Mucosa of descending colon (tissue), 3 donors: ENCODE data around the gene TTC7B. TPM values are rescaled to one million over a fixed set of nuclear protein-coding genes. Genes with fewer than 3 reads are reported as not detected.

Experiments used
- ATAC-seq: fragments of 200-7000 bp; cut with Tn5 transposase; one replicate; pipeline ENCODE4 v1.9.1; 2020; ENCODE audit warnings: mild to moderate bottlenecking, moderate library complexity
- DNase-seq, 3 donors: peaks; one replicate each; pipeline ENCODE4 v3.0.0-alpha.2; 2020
- H3K36me3 ChIP-seq: fragments of 200-600 bp; one replicate; pipeline ENCODE4 v1.8.0; 2021; ENCODE audit warnings: low read depth, mild to moderate bottlenecking
- H3K4me1 ChIP-seq: fragments of 200-600 bp; one replicate; pipeline ENCODE4 v1.8.0; 2021; ENCODE audit warnings: low read depth, mild to moderate bottlenecking
- H3K4me3 ChIP-seq: fragments of 200-600 bp; one replicate; pipeline ENCODE4 v1.8.0; 2021; ENCODE audit warnings: mild to moderate bottlenecking
- H3K9me3 ChIP-seq: fragments of 200-600 bp; one replicate; pipeline ENCODE4 v1.8.0; 2021; ENCODE audit warnings: mild to moderate bottlenecking
- CTCF ChIP-seq: fragments of 200-600 bp; IDR thresholded peaks from one replicate; pipeline ENCODE4 v1.8.0; 2022; ENCODE audit warnings: antibody characterized with exemption, mild to moderate bottlenecking
- intact Hi-C, 2 donors: fragments of 100-400 bp; cut with DNase I in 1 of 2; cut with micrococcal nuclease in 1 of 2; formaldehyde crosslinking; loops; one replicate each; pipeline versions ENCODE4 v1.11.0 to v1.11.1; 2022; cut with DNase I, micrococcal nuclease
- total RNA-seq, 3 donors: library from RNA; stranded (reverse); fragmentation: NEBNext Ultra II Directional in 2 of 3; extraction: Animal tissue kit (Norgen Biotek cat#: 25700) in 2 of 3; gene quantifications; one replicate each; pipeline versions ENCODE4 v1.2.1 to v1.2.4, GENCODE V29; 2021 to 2023
- donor health status: DM: no; HTN: no; CAD: no; lungs with moderate emphysema.
- donor health status: DM: no; HTN: no; CAD: no.
- donor health status: DM: no; HTN: yes; CAD: no.

Gene TTC7B
- total RNA-seq, 3 donors from 2014 or later: 6.0 to 72.8 (median 10.0) TPM

- intact Hi-C loops: no loop called here
- no peaks in the 10 kb centered on the region for H3K9me3 ChIP-seq
- no peaks in the 10 kb centered on the region for H3K4me1 ChIP-seq
- H3K36me3 ChIP-seq: no peaks in the 10 kb centered on the region
- ATAC-seq (no peak), DNase-seq (no peak)
- no peak overlapping the region for H3K4me3 ChIP-seq
- TF ChIP-seq CTCF: no peak
Observed at GRCh38 chr14:90777830-90778485, 38.3 kb downstream of the TTC7B start.

GRCh38 chr14:90777358-90777757 is 38.9 kb downstream of the TTC7B start:
- ATAC-seq: no peak
- Histone ChIP-seq H3K4me1 (no peaks in the 10 kb centered on the region), H3K36me3 (no peaks in the 10 kb centered on the region), H3K4me3 (no peak overlapping the region), H3K9me3 (no peaks in the 10 kb centered on the region)
- intact Hi-C loops: no loop called here
- no peak for DNase-seq
- no peak for TF ChIP-seq CTCF

- Histone ChIP-seq H3K36me3 (no peaks in the 10 kb centered on the region), H3K4me3 (no peak overlapping the region), H3K4me1 (no peaks in the 10 kb centered on the region), H3K9me3 (no peaks in the 10 kb centered on the region)
- ATAC-seq (no peak), DNase-seq (no peak)
- TF ChIP-seq CTCF: no peak
- intact Hi-C loops: no loop called here
Observed at GRCh38 chr14:90775441-90775840, 40.8 kb downstream of the TTC7B start.

- intact Hi-C loops: no loop called here
- H3K4me1 ChIP-seq: no peaks in the 10 kb centered on the region
- H3K4me3 ChIP-seq: no peak overlapping the region
- no peaks in the 10 kb centered on the region for H3K36me3 ChIP-seq
- TF ChIP-seq CTCF: no peak
- ATAC-seq: no peak
- H3K9me3 ChIP-seq: no peaks in the 10 kb centered on the region
- DNase-seq: no peak
Observed at GRCh38 chr14:90774316-90774715, 41.9 kb downstream of the TTC7B start.

- ATAC-seq (no peak), DNase-seq (no peak)
- intact Hi-C loops: no loop called here
- Histone ChIP-seq H3K36me3 (no peaks in the 10 kb centered on the region), H3K4me1 (no peaks in the 10 kb centered on the region), H3K9me3 (no peaks in the 10 kb centered on the region), H3K4me3 (no peak overlapping the region)
- TF ChIP-seq CTCF: no peak
Observed at GRCh38 chr14:90773705-90774104, 42.5 kb downstream of the TTC7B start.

- DNase-seq: no peak
- peaks cover 4% of the 10 kb centered on the region for H3K9me3 ChIP-seq
- ATAC-seq: no peak
- TF ChIP-seq CTCF: no peak
- no peak overlapping the region for H3K4me3 ChIP-seq
- no peaks in the 10 kb centered on the region for H3K36me3 ChIP-seq
- no peaks in the 10 kb centered on the region for H3K4me1 ChIP-seq
- intact Hi-C loops: no loop called here
Observed at GRCh38 chr14:90773196-90773486, 43.1 kb downstream of the TTC7B start.
